OCI-LY1 (cell line): Measurements from ENCODE around the gene FNDC11.

Experiments
- CTCF ChIP-seq: fragments of 200-600 bp; sonication (generic), shearing (Covaris generic); IDR thresholded peaks from 2 replicates; pipeline ENCODE4 v1.5.1; 2017; ENCODE audit warnings: mild to moderate bottlenecking, antibody characterized with exemption, low read length, moderate library complexity, mixed read lengths
- EZH2 ChIP-seq: fragments of 200-600 bp; sonication (generic), shearing (Covaris generic); IDR thresholded peaks from 2 replicates; pipeline ENCODE4 v1.8.0; 2017; ENCODE audit warnings: borderline replicate concordance, mixed run types, mild to moderate bottlenecking, antibody characterized with exemption, low read length, moderate library complexity, mixed read lengths

GRCh38 chr20:63574156-63574828 is 20.3 kb downstream of the FNDC11 start, which contains the start of gene HELZ2:
- no peak for TF ChIP-seq CTCF
- TF ChIP-seq EZH2: no peak
